NCI-H510A treated with DMSO at 0.1 percent for 48 hours (cell line): ENCODE data around the gene STARD13.

Source experiments
- DNase-seq: peaks from one replicate; lab custom pipeline; 2025; lab: John Stamatoyannopoulos, UW

STARD13 gene

GRCh38 chr13:33110713-33111413 is 174.7 kb downstream of the STARD13 start:
- no peak for DNase-seq

GRCh38 chr13:33110386-33110712 is 175.2 kb downstream of the STARD13 start:
- no peak for DNase-seq

DNA sequence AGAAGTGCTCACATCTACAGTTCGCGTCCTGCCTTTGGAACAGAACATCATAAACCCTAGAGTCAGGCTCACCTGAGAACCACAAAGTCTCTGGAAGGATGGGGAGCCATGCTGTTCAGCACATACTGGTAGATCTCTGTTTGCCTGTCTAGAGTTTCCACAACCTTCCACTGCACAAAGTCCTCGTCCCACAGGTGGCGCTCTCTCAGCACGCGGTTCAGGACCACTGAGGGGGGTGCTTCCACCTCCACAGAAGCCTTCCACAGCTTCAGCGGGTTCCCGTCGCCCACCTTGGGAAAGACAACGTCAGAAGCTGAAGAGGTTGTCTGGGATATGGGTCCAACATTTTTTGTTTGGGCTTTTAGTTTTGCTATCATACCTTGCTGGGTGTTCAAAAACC is 175.8 kb downstream of the STARD13 start:
- no peak for DNase-seq

DNA sequence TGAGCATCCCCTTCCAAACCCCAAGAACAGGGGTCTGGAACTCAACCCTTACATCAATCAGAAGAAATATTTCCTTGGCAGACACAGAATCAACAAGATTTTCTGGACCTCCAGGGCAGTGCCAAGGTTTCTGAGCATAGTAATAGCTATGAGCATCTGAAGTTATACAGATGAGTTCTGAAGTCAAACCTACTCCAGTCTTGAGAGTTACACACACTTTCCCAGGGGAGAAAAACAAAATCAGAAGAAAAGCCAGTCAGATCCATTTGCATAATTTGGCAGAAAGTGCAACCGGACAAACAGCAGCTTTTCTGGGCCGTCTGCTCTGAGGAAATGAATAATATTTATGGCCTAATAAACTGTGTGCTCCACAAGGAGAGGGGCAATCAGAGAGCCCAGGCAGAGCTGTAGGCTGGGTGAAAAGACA is 176.3 kb downstream of the STARD13 start:
- DNase-seq = no peak

- DNase-seq = no peak
Observed at GRCh38 chr13:33108620-33109019, 176.9 kb downstream of the STARD13 start.

DNA sequence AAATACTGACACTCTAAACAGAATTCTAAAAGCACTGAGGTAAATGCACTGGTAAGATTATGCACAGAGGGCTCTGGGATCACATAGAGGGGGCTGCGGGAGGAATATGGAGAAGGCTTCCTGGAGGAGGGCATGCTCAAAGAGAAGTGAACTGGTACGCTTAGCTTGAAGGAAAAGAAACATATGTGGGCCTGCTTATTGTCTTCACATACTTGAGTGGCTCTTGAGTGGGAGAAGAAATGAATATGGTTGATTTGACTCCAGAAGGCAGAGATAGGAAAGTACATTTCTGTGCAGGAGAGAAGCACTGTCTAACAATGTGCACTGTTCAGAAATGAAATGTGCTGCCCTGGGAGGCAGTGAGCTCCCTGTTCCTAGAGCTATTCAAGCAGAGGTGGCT is 178.2 kb downstream of the STARD13 start:
- no peak for DNase-seq

- DNase-seq = no peak
Observed at GRCh38 chr13:33106656-33107360, 178.7 kb downstream of the STARD13 start.

- DNase-seq = no peak
Observed at GRCh38 chr13:33105387-33106005, 180.1 kb downstream of the STARD13 start.

DNA sequence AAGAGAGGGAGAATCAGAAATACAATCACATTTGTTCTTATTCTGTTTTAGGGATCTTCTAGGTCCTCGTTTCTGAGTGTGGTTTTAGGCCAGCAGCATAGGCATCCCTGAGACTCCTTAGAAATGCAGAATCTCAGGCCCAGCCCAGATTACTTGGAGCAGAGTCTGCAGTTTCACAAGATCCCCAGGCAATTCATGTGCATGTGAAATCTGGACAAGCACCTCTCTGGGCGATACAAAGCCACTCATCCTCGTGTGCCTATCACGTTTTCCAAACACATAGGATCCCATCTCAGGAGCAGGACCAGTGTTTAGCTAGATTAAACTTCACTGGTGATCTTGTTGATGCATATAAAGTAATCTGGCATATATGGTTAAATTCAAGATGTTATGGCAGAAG is 182.1 kb downstream of the STARD13 start:
- no peak for DNase-seq

DNA sequence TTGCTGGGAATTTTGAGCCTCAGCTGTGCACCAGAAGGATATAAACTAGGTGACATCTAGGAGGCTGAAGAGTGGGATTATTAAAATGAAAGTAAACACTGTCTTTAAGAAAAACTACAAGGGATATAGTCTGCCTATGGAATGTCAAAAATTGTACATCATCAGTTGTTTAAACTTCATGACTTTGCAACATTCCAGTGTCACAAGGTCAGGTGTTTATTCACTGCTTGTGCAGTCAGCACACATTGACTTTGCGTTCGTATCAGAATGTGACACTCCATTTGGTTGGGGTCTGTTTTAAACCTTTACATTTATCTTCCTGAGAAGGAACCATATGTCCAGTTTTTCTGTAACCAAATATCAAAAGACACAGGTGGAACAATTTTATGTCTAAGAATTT is 183.7 kb downstream of the STARD13 start:
- DNase-seq = no peak

DNA sequence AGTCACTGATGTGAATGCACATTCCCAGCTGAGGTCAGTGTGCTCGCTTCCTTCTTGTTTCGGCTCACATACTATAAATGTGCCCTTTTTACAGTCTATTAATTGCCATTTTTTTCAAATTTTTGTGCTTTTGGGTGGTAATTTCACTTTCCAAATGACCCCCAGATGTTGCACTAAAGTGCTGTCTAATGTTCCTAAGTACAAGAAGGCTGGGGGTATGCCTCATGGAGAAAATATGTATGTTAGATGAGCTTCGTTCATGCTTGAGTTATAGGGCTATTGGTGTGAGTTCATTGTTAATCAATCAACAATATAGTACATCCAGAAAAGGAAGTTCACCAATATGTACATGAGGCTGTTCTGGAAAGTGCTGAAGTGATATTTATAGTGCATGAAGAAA is 184.7 kb downstream of the STARD13 start:
- no peak for DNase-seq

DNA sequence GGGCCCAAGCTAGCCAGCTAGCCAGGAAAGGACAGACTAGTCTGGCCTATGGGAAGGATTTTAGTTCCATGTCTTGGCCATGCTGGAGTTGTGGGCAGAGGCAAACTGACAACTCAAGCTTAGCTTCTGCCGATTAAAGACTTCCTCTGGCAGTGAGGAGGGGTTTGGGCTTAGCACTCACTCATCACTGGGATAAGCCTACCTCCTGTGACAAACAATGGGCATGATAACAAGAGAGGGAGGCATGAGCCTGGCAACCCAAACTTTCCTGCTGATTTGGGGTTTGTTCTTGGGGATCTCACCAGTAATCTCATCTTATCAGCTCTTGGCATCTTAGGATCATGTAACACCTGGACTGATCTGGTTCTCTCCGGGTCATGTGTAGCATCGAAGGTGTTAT is 185.7 kb downstream of the STARD13 start:
- no peak for DNase-seq

GRCh38 chr13:33096886-33097605 is 188.5 kb downstream of the STARD13 start:
- no peak for DNase-seq

GRCh38 chr13:33092073-33092987 is 193.2 kb downstream of the STARD13 start:
- no peak for DNase-seq

GRCh38 chr13:33091415-33091774 is 194.2 kb downstream of the STARD13 start:
- DNase-seq = no peak

GRCh38 chr13:33090755-33091414 is 194.7 kb downstream of the STARD13 start:
- DNase-seq = no peak

GRCh38 chr13:33089311-33089710 is 196.2 kb downstream of the STARD13 start:
- no peak for DNase-seq

GRCh38 chr13:33087790-33088189 is 197.8 kb downstream of the STARD13 start:
- DNase-seq = no peak

DNA sequence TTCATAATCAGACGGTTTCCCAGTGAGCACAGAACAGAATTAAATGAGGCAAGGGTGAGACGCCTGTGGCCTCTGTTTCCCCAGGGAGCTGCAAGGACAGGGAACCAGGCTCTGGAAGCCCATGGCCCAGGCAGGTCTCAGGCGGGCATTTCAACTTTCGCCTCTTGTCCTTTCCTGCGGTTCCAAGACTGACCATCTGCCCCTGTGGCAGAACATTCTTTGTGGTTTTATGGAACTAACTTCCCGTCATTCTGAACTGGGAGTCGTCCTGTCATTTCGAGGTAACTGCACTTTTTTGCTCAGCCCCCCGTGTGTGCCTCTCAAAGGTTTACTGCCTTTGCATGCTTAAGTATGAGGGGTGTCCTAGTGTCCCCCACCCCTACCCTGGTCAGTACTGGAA is 198.5 kb downstream of the STARD13 start:
- DNase-seq = no peak

GRCh38 chr13:33083054-33083453 is 202.5 kb downstream of the STARD13 start:
- DNase-seq = no peak

GRCh38 chr13:33081666-33082065 is 203.9 kb downstream of the STARD13 start:
- no peak for DNase-seq
